ENCODE data around the gene ZMYND8.

The ZMYND8 gene

GRCh38 chr20:47160992-47161391, 195.5 kb downstream of the ZMYND8 start:
- DNase-seq = no peak

GRCh38 chr20:47160240-47160639, 196.3 kb downstream of the ZMYND8 start:
- DNase-seq = no peak

Measured in activated naive CD4-positive, alpha-beta T cell treated with Interleukin-2 at 50 U/mL for 16 hours (primary cell).